ENCODE results near the gene NCAPD2. TPM values are rescaled to one million over a fixed set of nuclear protein-coding genes. Genes with fewer than 3 reads are reported as not detected.
A peak's percentile ranks its signal among the peaks of the same experiment; 100 is the strongest.
"Not testable (repeated sequence)": the region's sequence is repeated elsewhere in the genome, so short reads cannot be mapped to it uniquely, and the experiment has no call there.

Gene NCAPD2
- total and polyA plus RNA-seq, 2 donors (not counting 1 experiment from before 2014, with no cell fraction given): 19.9 to 42.1 TPM

- intact Hi-C loops (cut with micrococcal nuclease): loop anchor here (2.0 to 10.0 kb wide), 3 partner anchors 20 to 570 kb away; partner anchors contain the start of genes CDCA3, GAPDH and USP5
Observed at GRCh38 chr12:6555018-6555691, 61.3 kb downstream of the NCAPD2 start.

GRCh38 chr12:6556496-6556817, 62.6 kb downstream of the NCAPD2 start:
- Histone ChIP-seq H4K20me1 (ENCODE audit: control insufficient read depth, insufficient read depth, low read length, poor library complexity, severe bottlenecking) (peaks cover 32% of the 10 kb centered on the region), H3K9ac (ENCODE audit: low read length) (peak overlapping the region; percentile 81), H3K4me2 (replicated peaks; ENCODE audit: low read depth, low read length, poor library complexity, severe bottlenecking) (peak overlapping the region; percentile 98), H2AFZ (ENCODE audit: insufficient read depth, low read depth, low read length, poor library complexity, severe bottlenecking) (peak overlapping the region; percentile 91), H3K36me3 (replicated peaks in 1 of 2; ENCODE audit: control extremely low read depth in 1 of 2, control insufficient read depth in 1 of 2, extremely low read depth in 1 of 2, insufficient read depth in 2 of 2, low read length in 1 of 2) (peaks cover under 1 to 36% of the 10 kb centered on the region in 2 experiments), H3K79me2 (ENCODE audit: control insufficient read depth, insufficient read depth, low read length) (peaks cover 50% of the 10 kb centered on the region), H3K4me1 (ENCODE audit: control insufficient read depth in 2 of 2, insufficient read depth in 2 of 2, low read length in 2 of 2) (peaks cover 12 to 38% of the 10 kb centered on the region in 2 donors), H3K4me3 (ENCODE audit: control extremely low read depth in 1 of 5, extremely low read depth in 1 of 5, insufficient read depth in 1 of 5, low read depth in 2 of 5, low read length in 4 of 5) (peak overlapping the region in 2 of 5 experiments; percentile 52 to 93)
- ATAC-seq (ENCODE audit: low read depth); H3K27ac ChIP-seq (ENCODE audit: low read length in 2 of 2); H3K27me3 Mint-ChIP-seq; H3K9me3 Mint-ChIP-seq (ENCODE audit: insufficient read depth); DNase-seq; H3K27me3 ChIP-seq (replicated peaks in 1 of 4; ENCODE audit: control extremely low read depth in 1 of 4, control insufficient read depth in 3 of 4, insufficient read depth in 4 of 4, low read length in 3 of 4); H3K9me3 ChIP-seq (ENCODE audit: control extremely low read depth in 1 of 3, control insufficient read depth in 2 of 3, insufficient read depth in 1 of 3, low read length in 2 of 3): not testable (repeated sequence)
- intact Hi-C loops (cut with micrococcal nuclease): loop anchor here (1.0 to 10.0 kb wide), 6 partner anchors 12 to 572 kb away; partner anchors contain the start of genes CDCA3, MRPL51, NOP2 and USP5
- peak overlapping the region; percentile 72 for H3K27ac Mint-ChIP-seq
- ChIA-PET CTCF (interaction anchor here (0.7 to 4.8 kb wide), 6 partner anchors 8 to 133 kb away, joined by 3 to 52 read pairs (median 6); partner anchors contain the start of gene VAMP1), POLR2A (interaction anchor here (1.0 kb wide), 1 partner anchor 22 kb away, joined by 6 read pairs; the partner anchor contains the start of gene GAPDH)
- peaks cover 35% of the 10 kb centered on the region for H3K4me1 Mint-ChIP-seq
- peak overlapping the region; percentile 89 for H3K4me3 Mint-ChIP-seq
- 93% methylated on average over 3 of the region's 7 CpGs for WGBS (ENCODE audit: insufficient coverage)

More at GRCh38 chr12:6555018-6555691, 61.3 kb downstream of the NCAPD2 start:
- DNase-seq (peak; percentile 38), ATAC-seq (ENCODE audit: low read depth) (peak; percentile 1)
- peak overlapping the region; percentile 81 for H3K9ac ChIP-seq (ENCODE audit: low read length)
- Mint-ChIP-seq H3K4me1 (peaks cover 36% of the 10 kb centered on the region), H3K27me3 (no peaks in the 10 kb centered on the region), H3K9me3 (ENCODE audit: insufficient read depth) (no peaks in the 10 kb centered on the region), H3K27ac (no peak overlapping the region), H3K4me3 (peak overlapping the region; percentile 89)
- peak overlapping the region; percentile 91 for H2AFZ ChIP-seq (ENCODE audit: insufficient read depth, low read depth, low read length, poor library complexity, severe bottlenecking)
- ChIA-PET CTCF (interaction anchor here (1.0 to 7.2 kb wide), 8 partner anchors 9 to 223 kb away, joined by 3 to 69 read pairs (median 5); partner anchors contain the start of gene ZNF384), POLR2A (interaction anchor here (1.1 kb wide), 1 partner anchor 21 kb away, joined by 4 read pairs; the partner anchor contains the start of gene GAPDH)
- peaks cover 0 to 34% of the 10 kb centered on the region in 2 experiments for H3K36me3 ChIP-seq (replicated peaks in 1 of 2; ENCODE audit: control extremely low read depth in 1 of 2, control insufficient read depth in 1 of 2, extremely low read depth in 1 of 2, insufficient read depth in 2 of 2, low read length in 1 of 2)
- peaks cover 12 to 38% of the 10 kb centered on the region in 2 donors for H3K4me1 ChIP-seq (ENCODE audit: control insufficient read depth in 2 of 2, insufficient read depth in 2 of 2, low read length in 2 of 2)
- H3K79me2 ChIP-seq (ENCODE audit: control insufficient read depth, insufficient read depth, low read length): peaks cover 60% of the 10 kb centered on the region
- no peak overlapping the region for H3K27ac ChIP-seq (ENCODE audit: low read length in 2 of 2)
- no peaks in the 10 kb centered on the region for H3K9me3 ChIP-seq (ENCODE audit: control extremely low read depth in 1 of 3, control insufficient read depth in 2 of 3, insufficient read depth in 1 of 3, low read length in 2 of 3)
- H4K20me1 ChIP-seq (ENCODE audit: control insufficient read depth, insufficient read depth, low read length, poor library complexity, severe bottlenecking): peaks cover 43% of the 10 kb centered on the region
- TF ChIP-seq CTCF (IDR thresholded peaks at IDR 0.05): no peak
- TF ChIP-seq EZH2 (IDR thresholded peaks at IDR 0.05; ENCODE audit: borderline replicate concordance, insufficient read depth, low read depth, low read length, poor library complexity, severe bottlenecking): no peak
- H3K27me3 ChIP-seq (replicated peaks in 1 of 4; ENCODE audit: control extremely low read depth in 1 of 4, control insufficient read depth in 3 of 4, insufficient read depth in 4 of 4, low read length in 3 of 4): no peaks in the 10 kb centered on the region
- 3% methylated on average over 61 of the region's 61 CpGs for WGBS (ENCODE audit: insufficient coverage)
- peak overlapping the region; percentile 27 to 93 (median 80) for H3K4me3 ChIP-seq (ENCODE audit: control extremely low read depth in 1 of 5, extremely low read depth in 1 of 5, insufficient read depth in 1 of 5, low read depth in 2 of 5, low read length in 4 of 5)
- H3K4me2 ChIP-seq (replicated peaks; ENCODE audit: low read depth, low read length, poor library complexity, severe bottlenecking): peak overlapping the region; percentile 98

All from B cell (primary cell).